Measurements from ENCODE around the gene CRADD.
"Not testable (repeated sequence)": the region's sequence is repeated elsewhere in the genome, so short reads cannot be mapped to it uniquely, and the experiment has no call there.

Gene CRADD

GRCh38 chr12:93758801-93759373, 81.7 kb downstream of the CRADD start:
- ATAC-seq (no peak), DNase-seq (no peak)

DNA sequence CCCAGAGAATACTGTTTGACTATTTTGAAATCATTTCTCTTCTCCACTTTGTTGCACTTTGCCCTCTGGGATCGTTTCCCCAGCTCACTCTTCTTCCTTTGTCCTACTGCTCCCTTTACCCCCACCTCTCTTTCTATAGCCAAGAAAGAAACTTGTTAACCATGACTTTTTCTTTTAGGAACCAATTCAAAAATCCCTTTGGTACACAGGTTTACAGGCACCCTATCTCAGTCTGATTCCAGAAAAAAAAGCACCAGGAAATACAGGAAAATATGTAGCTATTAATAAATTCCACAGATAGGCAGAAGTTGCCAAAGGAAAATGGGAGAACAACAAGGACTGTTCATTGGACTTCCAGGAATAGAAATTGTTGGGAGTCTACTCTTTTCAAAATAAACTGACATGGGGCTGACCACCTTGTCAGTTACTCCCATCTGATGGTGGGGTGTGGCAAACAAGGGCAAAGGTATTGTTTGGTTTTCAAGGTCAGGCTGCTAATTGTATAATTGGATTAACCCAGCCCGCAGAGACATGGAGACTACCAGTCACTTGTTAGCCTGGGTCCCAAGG, 82.4 kb downstream of the CRADD start:
- no peak for DNase-seq

DNA sequence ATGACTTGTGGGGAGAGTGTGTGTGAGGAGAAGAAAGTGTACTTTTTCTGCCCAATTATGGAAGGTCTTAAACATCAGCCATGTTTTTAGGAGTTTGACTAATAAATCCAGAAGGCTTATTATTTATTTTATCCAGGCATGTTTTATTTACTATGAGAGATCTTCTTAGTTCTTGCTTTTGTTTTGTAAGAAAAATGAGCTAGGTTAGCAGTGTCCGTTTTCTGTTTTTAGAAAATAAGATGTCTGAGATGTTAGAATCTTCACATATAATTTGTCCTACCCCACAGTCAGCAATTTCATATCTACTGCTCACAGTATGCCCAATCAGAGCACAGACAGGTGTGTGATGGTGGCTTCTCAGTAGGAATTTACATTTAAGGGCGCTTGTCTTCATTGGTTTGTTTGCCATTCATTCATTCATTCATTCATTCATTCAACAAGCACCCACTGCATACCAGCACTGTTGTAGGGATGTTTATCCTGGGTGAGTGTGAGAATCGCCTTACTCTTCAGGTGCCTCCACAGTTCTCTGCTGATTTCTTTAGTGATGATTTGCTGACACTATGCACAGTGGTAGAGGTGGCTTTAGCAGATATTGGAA, 83.2 kb downstream of the CRADD start:
- DNase-seq (no peak), ATAC-seq (no peak)

More for the DNA sequence above, 82.4 kb downstream of the CRADD start:
- ATAC-seq = no peak

- DNase-seq (no peak), ATAC-seq (no peak)
Observed at GRCh38 chr12:93762059-93762719, 85.0 kb downstream of the CRADD start.

GRCh38 chr12:93762912-93763553, 85.9 kb downstream of the CRADD start:
- no peak for ATAC-seq
- DNase-seq = no peak

GRCh38 chr12:93763746-93764147, 86.6 kb downstream of the CRADD start:
- ATAC-seq (no peak), DNase-seq (no peak)

- DNase-seq = no peak
- ATAC-seq = no peak
Observed at GRCh38 chr12:93766371-93766770, 89.2 kb downstream of the CRADD start.

DNA sequence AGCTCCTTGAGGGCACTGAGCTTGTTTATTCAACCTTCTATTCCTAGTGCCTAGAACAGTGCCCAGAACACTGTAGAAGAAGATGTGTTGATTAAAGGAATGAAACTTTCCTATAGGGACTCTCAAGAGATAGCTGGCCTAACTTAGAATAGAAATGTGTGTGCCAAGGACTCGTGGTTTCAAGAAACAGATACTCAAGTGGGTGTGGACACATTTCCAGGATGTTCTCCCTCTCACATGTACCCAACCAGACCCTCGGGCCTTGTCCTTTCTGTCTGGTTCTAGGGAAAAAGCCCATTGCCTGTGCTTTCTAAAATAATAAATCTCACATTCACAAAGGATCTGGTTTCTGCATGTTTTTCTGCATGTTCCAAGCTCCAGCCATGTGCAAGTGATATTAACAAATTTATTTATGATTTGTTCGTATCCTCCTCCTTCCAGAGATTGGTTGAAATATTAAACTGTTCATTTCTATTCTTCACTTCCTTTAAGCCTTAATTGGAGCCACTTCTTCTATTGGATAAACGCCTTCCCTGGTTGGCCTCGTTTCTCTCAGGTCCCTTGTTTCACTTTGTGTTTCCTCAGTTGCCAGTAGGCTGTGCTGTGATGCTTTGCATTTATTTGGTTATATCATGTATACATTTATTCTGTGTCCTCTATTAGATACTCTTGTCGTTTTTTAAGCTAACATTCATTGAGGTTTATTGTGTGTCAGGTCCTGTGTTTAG, 89.8 kb downstream of the CRADD start:
- no peak for DNase-seq
- peak; percentile 66 for ATAC-seq

DNA sequence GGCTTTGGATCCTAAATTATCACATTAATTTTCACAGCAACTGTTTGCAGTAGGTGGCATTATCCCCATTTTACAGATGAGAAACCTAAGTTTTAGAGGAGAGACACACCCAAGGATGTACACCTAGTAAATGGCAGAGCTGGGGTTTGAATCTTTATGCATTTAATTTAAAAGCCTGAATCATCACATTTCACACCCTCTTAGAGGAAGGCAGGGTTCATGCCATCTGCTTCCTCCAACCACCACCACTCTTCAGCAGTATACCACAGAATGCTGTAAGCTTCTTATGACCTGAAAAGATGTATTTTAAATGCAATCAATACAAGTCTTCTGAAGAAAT, 90.3 kb downstream of the CRADD start:
- DNase-seq = no peak
- ATAC-seq = peak; percentile 49

DNA sequence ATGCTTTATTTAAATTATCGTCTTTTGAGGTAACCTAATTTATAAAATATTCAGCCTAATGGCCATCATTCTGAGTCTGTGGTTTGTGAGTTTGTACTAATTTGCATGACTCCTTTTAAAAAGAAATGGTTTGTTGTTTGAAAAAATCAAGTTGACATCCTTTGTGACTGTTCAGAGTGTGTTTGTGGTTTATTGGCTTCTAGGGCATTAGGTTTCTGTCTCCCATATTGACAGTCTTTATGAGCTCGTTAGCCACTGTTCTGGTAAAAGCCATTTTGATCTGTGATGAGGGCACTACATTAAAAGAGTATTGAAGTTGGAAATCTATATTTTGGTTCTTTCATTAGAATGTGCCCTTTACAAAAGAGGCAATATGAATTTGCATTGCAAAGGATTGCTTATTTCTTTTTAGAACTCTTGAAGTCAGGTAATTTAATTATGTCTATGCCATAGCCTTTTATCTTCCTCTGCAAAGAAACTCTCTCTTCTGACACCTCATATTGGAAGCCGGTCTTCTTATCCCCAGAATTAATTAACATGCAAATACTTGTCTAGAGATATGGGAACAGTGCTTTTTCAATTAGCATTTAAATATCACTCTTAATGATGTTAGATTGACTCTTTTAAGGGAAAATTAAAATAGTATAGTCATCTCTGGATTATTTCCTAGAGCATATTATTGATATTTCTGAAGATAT, 95.0 kb downstream of the CRADD start:
- ATAC-seq (no peak), DNase-seq (no peak)

GRCh38 chr12:93773122-93773871, 96.1 kb downstream of the CRADD start:
- DNase-seq = peak; percentile 42
- peak; percentile 83 for ATAC-seq

- no peak for DNase-seq
- ATAC-seq = no peak
Observed at GRCh38 chr12:93776581-93777018, 99.4 kb downstream of the CRADD start.

- no peak for ATAC-seq
- DNase-seq = no peak
Observed at GRCh38 chr12:93777254-93777653, 100.1 kb downstream of the CRADD start.

DNA sequence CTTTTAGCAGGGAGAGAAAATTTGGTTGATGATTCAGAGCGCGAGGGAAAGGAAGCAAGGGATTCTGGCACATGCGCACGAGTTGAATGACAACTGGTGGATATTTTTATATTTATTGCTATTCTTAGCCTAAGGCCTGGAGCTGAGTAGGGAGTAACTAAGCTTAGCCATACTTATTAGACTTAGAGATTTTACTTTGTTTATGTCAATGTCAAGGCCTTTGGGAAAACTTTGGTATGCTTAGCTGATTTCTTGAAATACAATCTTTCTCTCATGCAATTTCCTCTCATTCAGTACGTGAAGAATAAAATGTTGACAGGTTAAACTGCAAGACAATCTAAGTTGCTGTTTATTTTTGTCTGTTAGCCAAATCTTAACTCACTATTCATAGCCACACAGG, 101.1 kb downstream of the CRADD start:
- no peak for DNase-seq
- ATAC-seq = no peak

GRCh38 chr12:93778766-93779165, 101.6 kb downstream of the CRADD start:
- DNase-seq (no peak), ATAC-seq (no peak)

GRCh38 chr12:93780101-93780641, 103.0 kb downstream of the CRADD start:
- ATAC-seq = no peak
- DNase-seq = no peak

GRCh38 chr12:93780886-93781285, 103.7 kb downstream of the CRADD start:
- DNase-seq (peak; percentile 42), ATAC-seq (peak; percentile 65)

DNA sequence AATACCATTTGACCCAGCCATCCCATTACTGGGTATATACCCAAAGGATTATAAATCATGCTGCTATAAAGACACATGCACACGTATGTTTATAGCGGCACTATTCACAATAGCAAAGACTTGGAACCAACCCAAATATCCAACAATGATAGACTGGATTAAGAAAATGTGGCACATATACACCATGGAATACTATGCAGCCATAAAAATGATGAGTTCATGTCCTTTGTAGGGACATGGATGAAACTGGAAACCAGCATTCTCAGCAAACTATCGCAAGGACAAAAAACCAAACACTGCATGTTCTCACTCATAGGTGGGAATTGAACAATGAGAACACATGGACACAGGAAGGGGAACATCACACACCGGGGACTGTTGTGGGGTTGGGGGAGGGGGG, 104.8 kb downstream of the CRADD start:
- not testable (repeated sequence) for ATAC-seq, DNase-seq

GRCh38 chr12:93782853-93783252, 105.7 kb downstream of the CRADD start:
- ATAC-seq (no peak), DNase-seq (no peak)

- ATAC-seq (peak; percentile 80), DNase-seq (peak; percentile 59)
Observed at GRCh38 chr12:93783832-93784231, 106.7 kb downstream of the CRADD start.
